GM18511 (cell line): Measurements from ENCODE around the gene UGT1A8.
"Not testable (repeated sequence)": the region's sequence is repeated elsewhere in the genome, so short reads cannot be mapped to it uniquely, and the experiment has no call there.

Experiments
- ATAC-seq: cut with Tn5 transposase; IDR thresholded peaks from one replicate; pipeline ENCODE4 v1.9.1; 2021; ENCODE audit warnings: mild to moderate bottlenecking, moderate library complexity; ENCODE audit not compliant: unreplicated experiment

Gene UGT1A8

GRCh38 chr2:233638836-233639235 lies 21.4 kb downstream of the UGT1A8 start:
- ATAC-seq = no peak

GRCh38 chr2:233639860-233640259 lies 22.4 kb downstream of the UGT1A8 start:
- no peak for ATAC-seq

GRCh38 chr2:233643128-233643527 lies 25.7 kb downstream of the UGT1A8 start:
- no peak for ATAC-seq

- ATAC-seq = not testable (repeated sequence)
Observed at GRCh38 chr2:233646033-233646432, 28.6 kb downstream of the UGT1A8 start.

- no peak for ATAC-seq
Observed at GRCh38 chr2:233650981-233651380, 33.5 kb downstream of the UGT1A8 start.

- no peak for ATAC-seq
Observed at GRCh38 chr2:233651430-233651829, 34.0 kb downstream of the UGT1A8 start.

GRCh38 chr2:233654501-233654900 lies 37.1 kb downstream of the UGT1A8 start:
- no peak for ATAC-seq

- ATAC-seq = no peak
Observed at GRCh38 chr2:233655043-233655442, 37.6 kb downstream of the UGT1A8 start.

GRCh38 chr2:233655943-233656342 lies 38.5 kb downstream of the UGT1A8 start:
- not testable (repeated sequence) for ATAC-seq

- ATAC-seq = no peak
Observed at GRCh38 chr2:233656443-233656842, 39.0 kb downstream of the UGT1A8 start.

GRCh38 chr2:233658610-233659009 lies 41.2 kb downstream of the UGT1A8 start:
- ATAC-seq = no peak

- ATAC-seq = no peak
Observed at GRCh38 chr2:233663911-233664310, 46.5 kb downstream of the UGT1A8 start.

GRCh38 chr2:233668605-233669260 lies 51.3 kb downstream of the UGT1A8 start:
- ATAC-seq = no peak

GRCh38 chr2:233671290-233672161 lies 54.1 kb downstream of the UGT1A8 start, which contains the start of gene UGT1A9:
Gene UGT1A9 (plus strand): TSS chr2:233671898. CDS start chr2:233671935, 37 bp downstream.
- ATAC-seq = no peak

- ATAC-seq = no peak
Observed at GRCh38 chr2:233672886-233673285, 55.5 kb downstream of the UGT1A8 start.

- ATAC-seq = no peak
Observed at GRCh38 chr2:233673896-233674295, 56.5 kb downstream of the UGT1A8 start.

- no peak for ATAC-seq
Observed at GRCh38 chr2:233674314-233674713, 56.9 kb downstream of the UGT1A8 start.

GRCh38 chr2:233674995-233675394 lies 57.6 kb downstream of the UGT1A8 start:
- ATAC-seq = no peak

- no peak for ATAC-seq
Observed at GRCh38 chr2:233676046-233676445, 58.6 kb downstream of the UGT1A8 start.

GRCh38 chr2:233679196-233679595 lies 61.8 kb downstream of the UGT1A8 start:
- ATAC-seq = no peak

- ATAC-seq = no peak
Observed at GRCh38 chr2:233680361-233681045, 63.1 kb downstream of the UGT1A8 start.
